GM21529 (cell line): ENCODE measurements around the gene ZNF670.
A peak's percentile ranks its signal among the peaks of the same experiment; 100 is the strongest.

Experiments
- ATAC-seq: cut with Tn5 transposase; IDR thresholded peaks from one replicate; pipeline ENCODE4 v1.9.1; 2021; ENCODE audit not compliant: unreplicated experiment

The ZNF670 gene

GRCh38 chr1:247104965-247105364, 26.4 kb upstream of the ZNF670 start:
- ATAC-seq = no peak

- peak; percentile 100 for ATAC-seq
Measured at GRCh38 chr1:247103859-247104591, 25.4 kb upstream of the ZNF670 start, which contains the start of gene ZNF669. TSS of gene ZNF669 (minus strand) at chr1:247104356. CDS start at chr1:247104199, 157 bp downstream.

DNA sequence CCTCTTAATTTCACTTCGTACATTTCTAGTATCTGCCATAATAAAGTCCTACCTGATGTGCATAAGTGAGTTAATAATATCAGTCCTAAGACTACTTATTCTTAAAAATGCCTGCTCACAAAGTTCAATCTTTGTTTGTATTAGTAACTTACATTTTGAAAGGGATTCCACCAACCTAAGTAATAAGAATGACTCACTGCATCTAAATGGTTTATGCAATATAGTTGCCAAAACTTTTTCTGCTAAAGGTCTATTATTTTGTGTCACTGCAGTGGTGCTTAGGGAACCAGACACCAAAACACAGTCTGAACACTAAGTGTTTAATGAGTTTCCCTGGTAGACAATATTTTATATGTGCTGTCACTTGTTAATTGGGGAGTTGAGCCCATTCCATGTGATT, 23.8 kb upstream of the ZNF670 start:
- no peak for ATAC-seq

GRCh38 chr1:247100676-247101279, 22.2 kb upstream of the ZNF670 start:
- no peak for ATAC-seq

GRCh38 chr1:247096958-247097357, 18.3 kb upstream of the ZNF670 start:
- ATAC-seq = no peak

GRCh38 chr1:247096544-247096943, 17.9 kb upstream of the ZNF670 start:
- no peak for ATAC-seq

- ATAC-seq = no peak
Measured at GRCh38 chr1:247096112-247096511, 17.5 kb upstream of the ZNF670 start.

GRCh38 chr1:247090455-247090854, 11.8 kb upstream of the ZNF670 start:
- no peak for ATAC-seq

GRCh38 chr1:247089616-247090375, 11.2 kb upstream of the ZNF670 start:
- no peak for ATAC-seq

DNA sequence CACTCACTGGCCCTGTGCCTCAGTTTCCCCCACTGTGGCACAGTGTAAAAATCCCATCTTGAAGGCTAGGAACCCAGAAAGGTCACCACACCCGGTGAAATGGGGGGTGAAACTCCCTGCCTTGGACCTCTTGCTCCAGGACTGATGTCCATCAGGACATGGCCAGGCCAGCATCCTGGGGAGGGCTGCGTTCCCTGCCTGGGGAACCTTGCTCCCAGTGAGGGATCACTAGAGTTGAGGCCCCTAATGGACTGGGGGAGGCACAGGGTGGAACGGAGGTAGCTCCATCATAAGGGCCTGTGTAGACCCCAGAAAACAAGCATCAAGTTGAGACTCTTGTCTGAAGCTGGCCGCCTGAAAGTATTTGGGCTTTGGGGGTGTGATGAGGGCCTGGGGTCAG, 10.4 kb upstream of the ZNF670 start:
- ATAC-seq = no peak

GRCh38 chr1:247087256-247087655, 8.6 kb upstream of the ZNF670 start:
- no peak for ATAC-seq

DNA sequence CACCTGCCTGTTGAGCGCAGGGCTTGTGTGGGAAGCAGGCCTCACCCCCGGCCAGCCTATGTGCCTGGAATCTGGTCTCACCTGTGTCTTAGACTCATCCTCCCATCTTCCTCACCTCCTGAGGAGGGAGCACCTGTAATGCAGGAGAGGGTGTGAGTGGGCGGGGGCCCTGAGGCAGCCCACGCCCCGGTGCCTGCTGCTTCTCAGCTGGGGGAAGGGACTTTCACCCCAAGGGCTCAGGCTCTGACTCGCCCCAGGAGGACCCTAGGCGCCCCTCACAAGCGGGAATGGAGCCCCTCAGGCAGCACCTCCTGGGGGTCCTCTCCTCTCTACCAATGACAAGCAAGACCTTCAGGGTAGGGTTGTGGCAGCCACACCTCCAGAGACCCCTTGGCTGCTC, 6.7 kb upstream of the ZNF670 start:
- no peak for ATAC-seq

DNA sequence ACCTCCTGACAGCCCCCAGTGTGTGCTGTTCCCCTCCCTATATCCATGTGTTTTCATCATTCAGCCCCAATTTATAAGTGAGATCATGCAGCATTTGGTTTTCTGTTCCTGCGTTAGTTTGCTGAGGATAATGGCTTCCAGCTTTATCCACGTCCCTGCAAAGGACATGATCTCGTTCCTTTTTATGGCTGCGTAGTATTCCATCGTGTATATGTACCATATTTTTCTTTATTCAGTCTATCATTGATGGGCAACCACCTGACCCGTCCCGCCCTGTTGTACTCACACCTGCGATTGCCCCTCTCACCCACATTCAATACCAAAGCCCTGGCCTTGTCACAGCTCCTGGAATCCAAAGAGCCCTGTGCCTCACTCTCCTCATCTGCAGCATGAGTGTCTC, 6.2 kb upstream of the ZNF670 start:
- ATAC-seq = no peak

- no peak for ATAC-seq
Measured at GRCh38 chr1:247079141-247079874, 697 bp upstream of the ZNF670 start.

DNA sequence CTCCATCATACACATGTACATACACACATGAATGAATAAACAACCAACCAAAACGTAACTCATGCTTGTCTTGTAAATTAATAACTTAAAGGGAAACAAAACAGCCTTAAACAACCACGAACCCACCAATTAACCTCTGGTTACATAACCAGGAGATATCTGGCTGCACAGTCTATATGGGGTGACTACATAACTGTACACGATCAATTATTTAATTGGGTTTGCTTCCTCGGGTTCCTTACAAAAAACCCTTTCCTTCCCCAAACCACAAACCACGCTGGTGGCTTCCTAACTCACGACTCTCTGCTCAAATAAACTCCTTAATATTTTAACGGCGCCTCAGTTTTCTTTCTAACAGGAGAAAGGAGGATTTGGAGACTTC, 744 bp downstream of the ZNF670 start:
- peak; percentile 3 for ATAC-seq

GRCh38 chr1:247077213-247077612, 1.4 kb downstream of the ZNF670 start:
- ATAC-seq = no peak

DNA sequence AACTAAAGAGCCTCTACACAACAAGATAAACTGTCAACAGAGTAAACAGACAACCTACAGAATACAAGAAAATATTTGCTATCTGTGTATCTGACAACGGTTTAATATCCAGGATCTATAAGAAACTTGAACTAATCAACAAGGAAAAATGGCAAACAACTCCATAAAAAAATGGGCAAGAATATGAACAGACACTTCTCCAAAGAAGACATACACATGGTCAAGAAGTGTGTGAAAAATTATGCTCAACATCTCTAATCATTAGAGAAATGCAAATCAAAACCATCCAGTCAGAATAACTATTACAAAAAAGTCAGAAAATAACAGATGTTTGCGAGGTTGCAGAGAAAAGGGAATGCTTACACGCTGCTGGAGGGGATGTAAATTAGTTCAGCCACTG, 8.0 kb downstream of the ZNF670 start:
- no peak for ATAC-seq

- ATAC-seq = no peak
Measured at GRCh38 chr1:247064304-247064703, 14.3 kb downstream of the ZNF670 start.

- no peak for ATAC-seq
Measured at GRCh38 chr1:247060771-247061170, 17.8 kb downstream of the ZNF670 start.

DNA sequence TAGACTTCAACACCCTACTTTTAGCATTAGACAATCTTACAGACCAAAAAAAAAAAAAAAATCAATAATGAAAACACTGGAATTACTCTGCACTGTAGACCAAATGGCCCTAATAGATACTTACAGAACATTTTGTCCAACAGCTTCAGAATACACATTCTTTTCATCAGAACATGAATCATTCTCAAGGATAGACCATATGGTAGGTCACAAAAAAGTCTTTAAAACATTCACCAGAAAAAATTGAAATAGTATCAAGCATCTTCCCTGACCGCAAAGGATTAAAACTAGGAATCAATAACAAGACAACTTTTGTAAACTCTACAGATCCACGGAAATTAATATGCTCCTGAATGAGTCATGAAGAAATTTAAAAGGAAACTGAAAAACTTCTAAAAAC, 22.5 kb downstream of the ZNF670 start:
- ATAC-seq = no peak

- no peak for ATAC-seq
Measured at GRCh38 chr1:247054992-247055415, 23.6 kb downstream of the ZNF670 start.
